HepG2 (cell line): Measurements from ENCODE around the gene RAB36. TPM values are rescaled to one million over a fixed set of nuclear protein-coding genes. Genes with fewer than 3 reads are reported as not detected.
A peak's percentile ranks its signal among the peaks of the same experiment; 100 is the strongest.

Source experiments
- AHR ChIP-seq: IDR thresholded peaks from 2 replicates; pipeline ENCODE4 v1.6.1; 2018; ENCODE audit warnings: missing genetic modification reagents, missing compliant biosample characterization
- ASH2L ChIP-seq: fragments of 300-600, 200-600 bp; sonication (generic); IDR thresholded peaks from 2 replicates; pipeline ENCODE4 v1.7.0; 2017; ENCODE audit warnings: low read depth, mild to moderate bottlenecking, moderate library complexity, mixed read lengths, low read length; ENCODE audit not compliant: insufficient read length
- ATAD3A ChIP-seq: sonication (generic); formaldehyde crosslinking; IDR thresholded peaks from 2 replicates; pipeline ENCODE4 v1.4.0; 2020; ENCODE audit warnings: missing genetic modification reagents
- EEA1 ChIP-seq: sonication (generic); formaldehyde crosslinking; IDR thresholded peaks from 2 replicates; pipeline ENCODE4 v1.5.1; 2020; ENCODE audit warnings: mild to moderate bottlenecking, missing genetic modification reagents, borderline replicate concordance
- ELF4 ChIP-seq: sonication (generic); formaldehyde crosslinking; IDR thresholded peaks from 2 replicates; pipeline ENCODE4 v1.5.0; 2020; ENCODE audit warnings: missing genetic modification reagents, mild to moderate bottlenecking, moderate library complexity, borderline replicate concordance
- KDM4B ChIP-seq: sonication (generic); formaldehyde crosslinking; IDR thresholded peaks from 2 replicates; pipeline ENCODE4 v1.4.0; 2020; ENCODE audit warnings: missing genetic modification reagents
- MEIS1 ChIP-seq: sonication (generic); formaldehyde crosslinking; IDR thresholded peaks from 2 replicates; pipeline ENCODE4 v1.9.0; 2021; ENCODE audit warnings: mild to moderate bottlenecking, missing genetic modification reagents, moderate library complexity, borderline replicate concordance
- MIER2 ChIP-seq: IDR thresholded peaks from 2 replicates; pipeline ENCODE4 v1.6.1; 2016; ENCODE audit warnings: missing biosample characterization, missing genetic modification reagents
- PCBP1 ChIP-seq: fragments of 200-400 bp; formaldehyde crosslinking; IDR thresholded peaks from 2 replicates; pipeline ENCODE4 v1.6.1; 2017; ENCODE audit warnings: mild to moderate bottlenecking, low read depth, low read length, borderline replicate concordance
- SRSF9 ChIP-seq: fragments of 200-400 bp; formaldehyde crosslinking; IDR thresholded peaks from 2 replicates; pipeline ENCODE4 v1.6.1; 2018; ENCODE audit warnings: borderline replicate concordance, mild to moderate bottlenecking, low read depth, low read length; ENCODE audit not compliant: insufficient read depth, poor library complexity, severe bottlenecking
- TBX2 ChIP-seq: sonication (generic); formaldehyde crosslinking; IDR thresholded peaks from 2 replicates; pipeline ENCODE4 v1.5.0; 2020; ENCODE audit warnings: missing genetic modification reagents, mild to moderate bottlenecking, borderline replicate concordance
- ZNF138 ChIP-seq: sonication (generic); formaldehyde crosslinking; IDR thresholded peaks from 2 replicates; pipeline ENCODE4 v1.5.0; 2020; ENCODE audit warnings: mild to moderate bottlenecking, low read depth, missing genetic modification reagents
- ZNF251 ChIP-seq: sonication (generic); formaldehyde crosslinking; IDR thresholded peaks from 2 replicates; pipeline ENCODE4 v1.9.0; 2021; ENCODE audit warnings: mild to moderate bottlenecking, missing genetic modification reagents
- ZNF326 ChIP-seq: sonication (generic); formaldehyde crosslinking; IDR thresholded peaks from 2 replicates; pipeline ENCODE4 v1.4.0; 2020; ENCODE audit warnings: missing genetic modification reagents, borderline replicate concordance
- ZNF446 ChIP-seq: sonication (generic); formaldehyde crosslinking; IDR thresholded peaks from 2 replicates; pipeline ENCODE4 v1.5.0; 2020; ENCODE audit warnings: mild to moderate bottlenecking, missing genetic modification reagents
- ZNF510 ChIP-seq: sonication (generic); formaldehyde crosslinking; IDR thresholded peaks from 2 replicates; pipeline ENCODE4 v1.4.0; 2020; ENCODE audit warnings: low read depth, mild to moderate bottlenecking, missing genetic modification reagents
- ZNF557 ChIP-seq: sonication (generic); formaldehyde crosslinking; IDR thresholded peaks from 2 replicates; pipeline ENCODE4 v1.4.0; 2020; ENCODE audit warnings: missing genetic modification reagents
- ZNF7 ChIP-seq: IDR thresholded peaks from 2 replicates; pipeline ENCODE4 v1.6.1; 2016; ENCODE audit warnings: missing biosample characterization, missing genetic modification reagents
- polyA plus RNA-seq, 8 experiments: library from polyadenylated mRNA; depleted of rRNA in 3 of 8; stranded (reverse) in 7 of 8; unstranded in 1 of 8; fragments of >200 nt; fragmentation: Illumina TruSeq in 4 of 8; extraction: Trizol in 4 of 8; gene quantifications; 2 replicates each; pipeline versions ENCODE4 v1.2.1 to v1.2.3, GENCODE V29; 2011 to 2016; ENCODE audit warnings: low read depth in 4 of 8, missing spikeins in 1 of 8, mixed read lengths in 1 of 8; ENCODE audit not compliant: insufficient read depth in 1 of 8
- total RNA-seq, 5 experiments: library from RNA; depleted of rRNA; stranded (reverse); fragments of >200 nt; fragmentation: Illumina TruSeq; extraction: Trizol; gene quantifications; 2 replicates each; pipeline ENCODE4 v1.2.3, GENCODE V29; 2016; ENCODE audit warnings: low read depth in 1 of 5
- TF ChIP-seq, protein P1 (sequence below): sonication (generic); formaldehyde crosslinking; conservative IDR thresholded peaks from 2 replicates; pipeline ENCODE4 v1.4.0; 2020; ENCODE audit warnings: missing genetic modification reagents
- TF ChIP-seq, protein P2 (sequence below): sonication (generic); formaldehyde crosslinking; IDR thresholded peaks from 2 replicates; pipeline ENCODE4 v1.5.1; 2020; ENCODE audit warnings: mild to moderate bottlenecking, moderate library complexity, missing genetic modification reagents
- TF ChIP-seq, protein P3 (sequence below): IDR thresholded peaks from 2 replicates; pipeline ENCODE4 v1.6.1; 2012; ENCODE audit warnings: inconsistent platforms
- TF ChIP-seq, protein P4 (sequence below): IDR thresholded peaks from 2 replicates; pipeline ENCODE4 v1.6.1; 2016; ENCODE audit warnings: low read depth
- TF ChIP-seq, protein P5 (sequence below): sonication (generic); formaldehyde crosslinking; IDR thresholded peaks from 2 replicates; pipeline ENCODE4 v1.4.0; 2020; ENCODE audit warnings: mild to moderate bottlenecking, low read depth, missing genetic modification reagents
- TF ChIP-seq, protein P6 (sequence below): sonication (generic); formaldehyde crosslinking; IDR thresholded peaks from 2 replicates; pipeline ENCODE4 v1.4.0; 2020; ENCODE audit warnings: missing genetic modification reagents

The RAB36 gene
- total and polyA plus RNA-seq, 2 of the 13 experiments (the other 11 are each of a cell fraction or from before 2014, with no cell fraction given): 0.24 to 0.86 TPM

DNA sequence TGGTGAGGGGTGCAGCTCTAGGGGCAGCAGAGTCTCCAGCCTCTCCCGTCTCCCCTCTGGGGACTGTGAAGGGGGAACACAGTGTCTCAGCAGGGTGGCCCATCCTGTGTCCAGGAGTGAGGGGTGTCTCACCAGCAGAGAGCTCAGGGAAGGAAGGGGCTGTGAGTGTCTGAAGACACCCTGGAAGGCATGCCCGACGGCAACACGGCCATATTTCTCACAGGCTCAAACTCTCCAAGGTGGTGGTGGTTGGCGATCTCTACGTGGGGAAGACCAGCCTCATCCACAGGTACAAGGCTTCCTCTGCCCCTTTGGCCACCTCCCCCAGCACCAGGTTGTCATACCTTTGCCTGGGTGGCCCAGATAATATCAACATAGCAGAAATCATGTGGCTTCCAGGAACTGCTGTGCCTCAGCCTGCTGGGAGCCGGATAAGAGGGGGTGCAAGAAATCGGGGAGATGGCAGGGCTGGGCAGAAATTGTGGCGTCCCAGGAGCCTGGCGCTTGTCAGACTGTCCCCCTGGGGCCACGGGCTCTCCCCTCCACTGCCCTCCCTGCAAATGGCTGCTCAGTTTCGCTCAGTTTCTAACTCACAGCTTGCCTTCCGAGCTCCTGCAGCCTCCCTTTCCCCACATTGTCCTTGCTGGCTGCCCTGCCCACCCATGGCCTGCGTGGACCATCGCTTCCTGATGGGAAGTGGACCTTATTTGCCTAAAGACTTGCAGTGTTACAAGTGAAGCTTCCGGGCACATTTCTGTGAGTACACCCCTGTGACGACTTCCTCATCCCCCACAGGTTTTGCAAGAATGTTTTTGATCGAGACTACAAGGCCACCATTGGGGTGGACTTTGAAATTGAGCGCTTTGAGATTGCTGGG lies 7.2 kb downstream of the RAB36 start (continued):
- TF ChIP-seq PCBP1 (no peak), AHR (CRISPR knock-in tag) (no peak), TBX2 (no peak; the same call in 1 of the 2 replicates), ZNF510 (CRISPR knock-in tag) (no peak), KDM4B (CRISPR knock-in tag) (peak; percentile 31; the same call in 1 of the 2 replicates), ATAD3A (CRISPR knock-in tag) (no peak), ZNF138 (CRISPR knock-in tag) (no peak), ZNF251 (CRISPR knock-in tag) (no peak), SRSF9 (no peak), ZNF446 (CRISPR knock-in tag) (no peak), ZNF557 (no peak), ZNF326 (no peak), ELF4 (CRISPR knock-in tag) (no peak), MEIS1 (no peak), EEA1 (no peak), ZNF7 (CRISPR knock-in tag) (no peak), MIER2 (CRISPR knock-in tag) (no peak), ASH2L (peak; percentile 62)
- TF ChIP-seq, protein P1, sequence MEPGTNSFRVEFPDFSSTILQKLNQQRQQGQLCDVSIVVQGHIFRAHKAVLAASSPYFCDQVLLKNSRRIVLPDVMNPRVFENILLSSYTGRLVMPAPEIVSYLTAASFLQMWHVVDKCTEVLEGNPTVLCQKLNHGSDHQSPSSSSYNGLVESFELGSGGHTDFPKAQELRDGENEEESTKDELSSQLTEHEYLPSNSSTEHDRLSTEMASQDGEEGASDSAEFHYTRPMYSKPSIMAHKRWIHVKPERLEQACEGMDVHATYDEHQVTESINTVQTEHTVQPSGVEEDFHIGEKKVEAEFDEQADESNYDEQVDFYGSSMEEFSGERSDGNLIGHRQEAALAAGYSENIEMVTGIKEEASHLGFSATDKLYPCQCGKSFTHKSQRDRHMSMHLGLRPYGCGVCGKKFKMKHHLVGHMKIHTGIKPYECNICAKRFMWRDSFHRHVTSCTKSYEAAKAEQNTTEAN (CRISPR knock-in tag): no peak; the same call in 1 of the 2 replicates
- TF ChIP-seq, protein P2, sequence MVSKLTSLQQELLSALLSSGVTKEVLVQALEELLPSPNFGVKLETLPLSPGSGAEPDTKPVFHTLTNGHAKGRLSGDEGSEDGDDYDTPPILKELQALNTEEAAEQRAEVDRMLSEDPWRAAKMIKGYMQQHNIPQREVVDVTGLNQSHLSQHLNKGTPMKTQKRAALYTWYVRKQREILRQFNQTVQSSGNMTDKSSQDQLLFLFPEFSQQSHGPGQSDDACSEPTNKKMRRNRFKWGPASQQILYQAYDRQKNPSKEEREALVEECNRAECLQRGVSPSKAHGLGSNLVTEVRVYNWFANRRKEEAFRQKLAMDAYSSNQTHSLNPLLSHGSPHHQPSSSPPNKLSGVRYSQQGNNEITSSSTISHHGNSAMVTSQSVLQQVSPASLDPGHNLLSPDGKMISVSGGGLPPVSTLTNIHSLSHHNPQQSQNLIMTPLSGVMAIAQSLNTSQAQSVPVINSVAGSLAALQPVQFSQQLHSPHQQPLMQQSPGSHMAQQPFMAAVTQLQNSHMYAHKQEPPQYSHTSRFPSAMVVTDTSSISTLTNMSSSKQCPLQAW: no peak
- TF ChIP-seq, protein P3, sequence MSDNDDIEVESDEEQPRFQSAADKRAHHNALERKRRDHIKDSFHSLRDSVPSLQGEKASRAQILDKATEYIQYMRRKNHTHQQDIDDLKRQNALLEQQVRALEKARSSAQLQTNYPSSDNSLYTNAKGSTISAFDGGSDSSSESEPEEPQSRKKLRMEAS: no peak; the same call in 1 of the 2 replicates
- TF ChIP-seq, protein P4, sequence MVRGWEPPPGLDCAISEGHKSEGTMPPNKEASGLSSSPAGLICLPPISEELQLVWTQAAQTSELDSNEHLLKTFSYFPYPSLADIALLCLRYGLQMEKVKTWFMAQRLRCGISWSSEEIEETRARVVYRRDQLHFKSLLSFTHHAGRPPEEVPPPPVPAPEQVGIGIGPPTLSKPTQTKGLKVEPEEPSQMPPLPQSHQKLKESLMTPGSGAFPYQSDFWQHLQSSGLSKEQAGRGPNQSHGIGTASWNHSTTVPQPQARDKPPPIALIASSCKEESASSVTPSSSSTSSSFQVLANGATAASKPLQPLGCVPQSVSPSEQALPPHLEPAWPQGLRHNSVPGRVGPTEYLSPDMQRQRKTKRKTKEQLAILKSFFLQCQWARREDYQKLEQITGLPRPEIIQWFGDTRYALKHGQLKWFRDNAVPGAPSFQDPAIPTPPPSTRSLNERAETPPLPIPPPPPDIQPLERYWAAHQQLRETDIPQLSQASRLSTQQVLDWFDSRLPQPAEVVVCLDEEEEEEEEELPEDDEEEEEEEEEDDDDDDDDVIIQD (CRISPR knock-in tag): no peak
- TF ChIP-seq, protein P5, sequence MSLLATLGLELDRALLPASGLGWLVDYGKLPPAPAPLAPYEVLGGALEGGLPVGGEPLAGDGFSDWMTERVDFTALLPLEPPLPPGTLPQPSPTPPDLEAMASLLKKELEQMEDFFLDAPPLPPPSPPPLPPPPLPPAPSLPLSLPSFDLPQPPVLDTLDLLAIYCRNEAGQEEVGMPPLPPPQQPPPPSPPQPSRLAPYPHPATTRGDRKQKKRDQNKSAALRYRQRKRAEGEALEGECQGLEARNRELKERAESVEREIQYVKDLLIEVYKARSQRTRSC (CRISPR knock-in tag): no peak
- TF ChIP-seq, protein P6, sequence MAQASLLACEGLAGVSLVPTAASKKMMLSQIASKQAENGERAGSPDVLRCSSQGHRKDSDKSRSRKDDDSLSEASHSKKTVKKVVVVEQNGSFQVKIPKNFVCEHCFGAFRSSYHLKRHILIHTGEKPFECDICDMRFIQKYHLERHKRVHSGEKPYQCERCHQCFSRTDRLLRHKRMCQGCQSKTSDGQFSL (CRISPR knock-in tag): no peak; the same call in 1 of the 2 replicates
